ENCODE data around the gene CHST5.

DNA sequence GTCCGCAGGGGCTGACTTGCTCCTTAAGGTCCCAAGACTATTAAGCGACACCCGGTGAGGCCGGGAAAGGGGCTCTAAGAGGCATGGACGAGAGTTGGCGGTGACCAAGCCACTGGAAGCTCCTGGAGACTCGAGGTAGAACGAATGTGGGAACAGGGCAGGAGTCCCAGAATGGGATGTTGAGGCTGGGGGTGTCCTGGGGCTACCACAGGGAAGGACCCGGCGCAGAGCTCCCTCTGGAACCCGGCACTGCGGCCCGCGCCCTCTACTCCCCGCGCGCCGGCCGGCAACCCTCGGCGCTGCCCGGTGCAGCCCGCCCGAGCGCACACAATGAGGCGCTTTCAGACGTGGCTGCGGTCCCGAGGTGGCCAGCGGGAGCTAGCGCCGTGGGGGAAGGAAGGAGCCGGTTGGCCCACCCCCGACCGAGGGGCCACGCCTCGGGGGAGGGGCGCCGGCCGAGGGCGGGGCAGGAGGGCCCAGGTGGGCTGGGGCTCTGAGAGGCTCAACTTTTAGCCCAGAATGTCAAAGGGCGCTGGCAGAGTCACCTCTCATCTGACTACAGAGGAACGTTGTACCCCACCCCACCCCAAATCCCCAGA is 40.7 kb downstream of the CHST5 start, which contains the start of gene CHST6:
- TF ChIP-seq PCBP1 (IDR thresholded peaks at IDR 0.05; ENCODE audit: low read depth, low read length, poor library complexity, severe bottlenecking) (no peak), TARDBP (IDR thresholded peaks at IDR 0.05) (no peak), JUNB (CRISPR knock-in tag; conservative IDR thresholded peaks at IDR 0.05) (no peak), KDM1A (IDR thresholded peaks at IDR 0.05) (no peak), MXI1 (IDR thresholded peaks at IDR 0.05; ENCODE audit: low read depth, low read length) (no peak), ZNF384 (IDR thresholded peaks at IDR 0.05; ENCODE audit: low read depth, low read length) (no peak), C11orf30 (IDR thresholded peaks at IDR 0.05; ENCODE audit: low read depth) (no peak)
- TF ChIP-seq, protein P1, sequence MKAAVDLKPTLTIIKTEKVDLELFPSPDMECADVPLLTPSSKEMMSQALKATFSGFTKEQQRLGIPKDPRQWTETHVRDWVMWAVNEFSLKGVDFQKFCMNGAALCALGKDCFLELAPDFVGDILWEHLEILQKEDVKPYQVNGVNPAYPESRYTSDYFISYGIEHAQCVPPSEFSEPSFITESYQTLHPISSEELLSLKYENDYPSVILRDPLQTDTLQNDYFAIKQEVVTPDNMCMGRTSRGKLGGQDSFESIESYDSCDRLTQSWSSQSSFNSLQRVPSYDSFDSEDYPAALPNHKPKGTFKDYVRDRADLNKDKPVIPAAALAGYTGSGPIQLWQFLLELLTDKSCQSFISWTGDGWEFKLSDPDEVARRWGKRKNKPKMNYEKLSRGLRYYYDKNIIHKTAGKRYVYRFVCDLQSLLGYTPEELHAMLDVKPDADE (conservative IDR thresholded peaks at IDR 0.05; ENCODE audit: control insufficient read depth, low read depth, low read length) = no peak

Data from K562 (cell line).